ENCODE data around the gene ICE1.
"Not testable (repeated sequence)": the region's sequence is repeated elsewhere in the genome, so short reads cannot be mapped to it uniquely, and the experiment has no call there.

The ICE1 gene

DNA sequence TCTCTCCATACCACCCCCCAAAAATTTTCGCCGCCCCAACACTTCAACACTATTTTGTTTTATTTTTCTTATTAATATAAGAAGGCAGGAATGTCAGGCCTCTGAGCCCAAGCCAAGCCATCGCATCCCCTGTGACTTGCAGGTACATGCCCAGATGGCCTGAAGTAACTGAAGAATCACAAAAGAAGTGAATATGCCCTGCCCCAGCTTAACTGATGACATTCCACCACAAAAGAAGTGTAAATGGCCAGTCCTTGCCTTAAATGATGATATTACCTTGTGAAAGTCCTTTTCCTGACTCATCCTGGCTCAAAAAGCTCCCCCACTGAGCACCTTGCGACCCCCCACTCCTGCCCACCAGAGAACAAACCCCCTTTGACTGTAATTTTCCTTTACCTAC, 98.1 kb downstream of the ICE1 start:
- not testable (repeated sequence) for H3K9me3 ChIP-seq (ENCODE audit: control insufficient read depth in 2 of 2, low read length in 2 of 2); H3K27ac ChIP-seq (ENCODE audit: low read length); H3K36me3 ChIP-seq (ENCODE audit: control insufficient read depth in 2 of 2, insufficient read depth in 2 of 2, low read length in 2 of 2); H3K4me1 ChIP-seq (ENCODE audit: control insufficient read depth, insufficient read depth, low read length); H3K4me3 ChIP-seq (ENCODE audit: low read length in 2 of 2); H3K9ac ChIP-seq (ENCODE audit: low read length in 2 of 2); H3K27me3 ChIP-seq (ENCODE audit: control insufficient read depth in 1 of 2, insufficient read depth in 2 of 2, low read length in 2 of 2)

DNA sequence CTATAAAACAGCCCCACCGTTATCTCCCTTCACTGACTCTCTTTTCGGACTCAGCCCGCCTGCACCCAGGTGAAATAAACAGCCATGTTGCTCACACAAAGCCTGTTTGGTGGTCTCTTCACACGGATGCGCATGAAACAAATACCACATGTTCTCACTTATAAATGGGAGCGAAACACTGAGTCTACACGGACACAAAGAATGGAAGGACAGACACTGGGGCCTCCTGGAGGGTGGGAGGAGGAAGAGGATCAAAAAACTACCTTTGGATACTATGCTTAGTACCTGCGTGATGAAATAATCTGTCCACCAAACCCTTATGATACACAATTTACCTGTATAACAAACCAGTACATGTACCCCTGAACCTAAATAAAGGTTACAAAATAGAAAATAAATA, 98.6 kb downstream of the ICE1 start:
- H3K27me3 ChIP-seq (ENCODE audit: control insufficient read depth in 1 of 2, insufficient read depth in 2 of 2, low read length in 2 of 2): no peaks in the 10 kb centered on the region
- H3K9ac ChIP-seq (ENCODE audit: low read length in 2 of 2): no peak overlapping the region
- H3K4me1 ChIP-seq (ENCODE audit: control insufficient read depth, insufficient read depth, low read length): no peaks in the 10 kb centered on the region
- no peak overlapping the region for H3K27ac ChIP-seq (ENCODE audit: low read length)
- H3K9me3 ChIP-seq (ENCODE audit: control insufficient read depth in 2 of 2, low read length in 2 of 2): no peaks in the 10 kb centered on the region
- H3K36me3 ChIP-seq (ENCODE audit: control insufficient read depth in 2 of 2, insufficient read depth in 2 of 2, low read length in 2 of 2): no peaks in the 10 kb centered on the region
- H3K4me3 ChIP-seq (ENCODE audit: low read length in 2 of 2): no peak overlapping the region

DNA sequence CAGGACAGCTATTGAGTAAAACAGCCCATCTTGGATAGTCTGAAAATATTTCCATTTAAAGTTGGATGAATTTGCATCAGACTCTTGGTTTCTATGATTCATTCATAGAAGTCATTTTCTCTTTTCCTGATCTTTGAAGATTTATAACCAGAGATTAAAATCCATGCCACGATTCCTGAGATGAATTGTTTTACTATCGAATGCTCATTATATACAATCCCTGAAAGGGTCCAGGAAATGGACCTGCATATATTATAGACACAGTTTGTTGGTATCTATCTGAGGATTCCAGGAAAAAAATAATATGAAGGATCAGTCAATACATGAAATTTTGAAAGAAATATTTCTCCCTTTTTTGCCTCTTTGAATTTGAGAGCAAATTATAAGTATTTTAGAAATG, 99.0 kb downstream of the ICE1 start:
- Histone ChIP-seq H3K9ac (ENCODE audit: low read length in 2 of 2) (no peak overlapping the region), H3K27me3 (ENCODE audit: control insufficient read depth in 1 of 2, insufficient read depth in 2 of 2, low read length in 2 of 2) (no peaks in the 10 kb centered on the region), H3K4me1 (ENCODE audit: control insufficient read depth, insufficient read depth, low read length) (no peaks in the 10 kb centered on the region), H3K4me3 (ENCODE audit: low read length in 2 of 2) (no peak overlapping the region), H3K27ac (ENCODE audit: low read length) (no peak overlapping the region), H3K36me3 (ENCODE audit: control insufficient read depth in 2 of 2, insufficient read depth in 2 of 2, low read length in 2 of 2) (no peaks in the 10 kb centered on the region), H3K9me3 (ENCODE audit: control insufficient read depth in 2 of 2, low read length in 2 of 2) (no peaks in the 10 kb centered on the region)

DNA sequence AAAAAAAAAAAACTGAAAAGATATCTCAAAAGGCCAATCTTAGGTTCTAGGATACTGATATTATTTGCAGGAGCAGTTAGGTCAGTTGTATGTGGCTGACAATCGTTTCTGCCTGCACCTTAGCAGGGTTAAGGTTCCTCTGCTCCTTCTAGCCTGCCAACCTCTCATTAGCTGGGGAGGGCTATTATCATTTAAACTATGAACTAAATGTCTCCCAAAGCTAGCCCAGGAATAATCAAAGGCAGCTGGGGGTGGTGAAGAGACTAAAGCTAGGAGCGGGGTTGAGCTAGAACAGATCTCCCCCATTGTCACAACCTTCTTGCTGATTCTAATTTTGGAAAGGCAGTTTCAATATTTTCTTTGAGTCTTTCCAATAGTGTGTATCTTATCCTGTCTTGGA, 99.9 kb downstream of the ICE1 start:
- Histone ChIP-seq H3K4me3 (ENCODE audit: low read length in 2 of 2) (no peak overlapping the region), H3K27me3 (ENCODE audit: control insufficient read depth in 1 of 2, insufficient read depth in 2 of 2, low read length in 2 of 2) (no peaks in the 10 kb centered on the region), H3K27ac (ENCODE audit: low read length) (no peak overlapping the region), H3K9me3 (ENCODE audit: control insufficient read depth in 2 of 2, low read length in 2 of 2) (no peaks in the 10 kb centered on the region), H3K9ac (ENCODE audit: low read length in 2 of 2) (no peak overlapping the region), H3K4me1 (ENCODE audit: control insufficient read depth, insufficient read depth, low read length) (no peaks in the 10 kb centered on the region), H3K36me3 (ENCODE audit: control insufficient read depth in 2 of 2, insufficient read depth in 2 of 2, low read length in 2 of 2) (no peaks in the 10 kb centered on the region)

DNA sequence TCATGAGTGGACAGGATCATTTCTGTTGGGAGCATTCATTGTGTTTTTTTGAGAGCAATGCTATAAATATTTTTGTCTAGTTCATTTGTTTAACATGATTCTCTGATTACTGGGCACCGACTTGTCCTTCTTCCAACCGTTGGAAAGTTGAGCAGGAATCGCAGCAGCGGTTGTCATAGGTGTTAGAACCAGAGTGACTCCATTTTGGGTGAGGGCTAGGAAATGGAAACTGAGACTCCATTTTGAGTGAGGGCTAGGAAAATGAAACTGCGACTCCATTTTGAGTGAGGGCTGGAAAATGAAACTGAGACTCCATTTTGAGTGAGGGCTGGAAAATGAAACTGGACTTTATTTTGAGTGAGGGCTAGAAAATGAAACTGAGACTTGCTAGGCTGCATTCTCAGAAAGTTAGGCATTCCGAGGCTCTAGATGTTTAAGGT, 100.6 kb downstream of the ICE1 start:
- Histone ChIP-seq H3K27ac (ENCODE audit: low read length) (no peak overlapping the region), H3K4me3 (ENCODE audit: low read length in 2 of 2) (no peak overlapping the region), H3K4me1 (ENCODE audit: control insufficient read depth, insufficient read depth, low read length) (no peaks in the 10 kb centered on the region), H3K36me3 (ENCODE audit: control insufficient read depth in 2 of 2, insufficient read depth in 2 of 2, low read length in 2 of 2) (no peaks in the 10 kb centered on the region), H3K9me3 (ENCODE audit: control insufficient read depth in 2 of 2, low read length in 2 of 2) (no peaks in the 10 kb centered on the region), H3K27me3 (ENCODE audit: control insufficient read depth in 1 of 2, insufficient read depth in 2 of 2, low read length in 2 of 2) (no peaks in the 10 kb centered on the region), H3K9ac (ENCODE audit: low read length in 2 of 2) (no peak overlapping the region)

DNA sequence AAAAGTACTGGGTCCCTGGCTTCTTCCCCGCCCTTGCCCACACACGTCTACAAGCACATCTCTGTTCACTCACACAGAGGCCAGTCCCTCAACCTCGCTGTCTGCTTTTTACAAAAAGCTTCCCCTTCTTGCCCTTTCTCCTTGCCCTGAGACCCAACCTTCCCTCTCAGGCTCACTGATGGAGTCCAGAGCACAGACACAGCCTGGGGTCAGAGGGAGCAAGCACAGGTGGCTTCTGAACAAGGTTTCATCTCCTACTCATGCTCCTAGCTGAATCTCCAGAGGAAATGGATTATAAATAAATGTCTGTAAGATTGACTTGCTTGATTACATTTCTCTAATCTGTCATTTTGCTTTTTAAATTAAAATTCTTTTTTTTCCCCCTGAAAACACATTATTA, 101.8 kb downstream of the ICE1 start:
- Histone ChIP-seq H3K27ac (ENCODE audit: low read length) (no peak overlapping the region), H3K36me3 (ENCODE audit: control insufficient read depth in 2 of 2, insufficient read depth in 2 of 2, low read length in 2 of 2) (no peaks in the 10 kb centered on the region), H3K4me3 (ENCODE audit: low read length in 2 of 2) (no peak overlapping the region), H3K9ac (ENCODE audit: low read length in 2 of 2) (no peak overlapping the region), H3K9me3 (ENCODE audit: control insufficient read depth in 2 of 2, low read length in 2 of 2) (no peaks in the 10 kb centered on the region), H3K4me1 (ENCODE audit: control insufficient read depth, insufficient read depth, low read length) (no peaks in the 10 kb centered on the region), H3K27me3 (ENCODE audit: control insufficient read depth in 1 of 2, insufficient read depth in 2 of 2, low read length in 2 of 2) (no peaks in the 10 kb centered on the region)

DNA sequence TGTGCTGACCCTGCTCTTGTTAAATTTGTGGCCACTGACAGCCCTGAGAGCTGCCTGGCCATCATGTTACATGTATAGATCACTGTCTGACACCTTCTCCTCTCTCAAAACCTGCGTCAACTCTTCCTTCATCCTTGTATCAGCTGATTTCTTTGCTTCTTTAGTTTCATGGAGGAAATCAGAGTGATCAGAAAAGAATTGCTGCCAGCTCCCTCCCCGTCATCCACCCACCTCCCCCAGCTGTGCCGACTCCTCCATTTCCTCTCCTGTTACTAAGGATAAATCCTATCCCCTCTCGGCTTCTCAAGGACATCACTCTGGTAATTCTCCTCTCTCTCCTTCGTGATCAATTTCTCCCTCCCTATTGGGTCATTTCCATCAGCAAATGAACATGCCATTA, 108.9 kb downstream of the ICE1 start:
- Histone ChIP-seq H3K27ac (ENCODE audit: low read length) (no peak overlapping the region), H3K4me1 (ENCODE audit: control insufficient read depth, insufficient read depth, low read length) (no peaks in the 10 kb centered on the region), H3K27me3 (ENCODE audit: control insufficient read depth in 1 of 2, insufficient read depth in 2 of 2, low read length in 2 of 2) (no peaks in the 10 kb centered on the region), H3K9me3 (ENCODE audit: control insufficient read depth in 2 of 2, low read length in 2 of 2) (no peaks in the 10 kb centered on the region), H3K36me3 (ENCODE audit: control insufficient read depth in 2 of 2, insufficient read depth in 2 of 2, low read length in 2 of 2) (no peaks in the 10 kb centered on the region), H3K4me3 (ENCODE audit: low read length in 2 of 2) (no peak overlapping the region), H3K9ac (ENCODE audit: low read length in 2 of 2) (no peak overlapping the region)

DNA sequence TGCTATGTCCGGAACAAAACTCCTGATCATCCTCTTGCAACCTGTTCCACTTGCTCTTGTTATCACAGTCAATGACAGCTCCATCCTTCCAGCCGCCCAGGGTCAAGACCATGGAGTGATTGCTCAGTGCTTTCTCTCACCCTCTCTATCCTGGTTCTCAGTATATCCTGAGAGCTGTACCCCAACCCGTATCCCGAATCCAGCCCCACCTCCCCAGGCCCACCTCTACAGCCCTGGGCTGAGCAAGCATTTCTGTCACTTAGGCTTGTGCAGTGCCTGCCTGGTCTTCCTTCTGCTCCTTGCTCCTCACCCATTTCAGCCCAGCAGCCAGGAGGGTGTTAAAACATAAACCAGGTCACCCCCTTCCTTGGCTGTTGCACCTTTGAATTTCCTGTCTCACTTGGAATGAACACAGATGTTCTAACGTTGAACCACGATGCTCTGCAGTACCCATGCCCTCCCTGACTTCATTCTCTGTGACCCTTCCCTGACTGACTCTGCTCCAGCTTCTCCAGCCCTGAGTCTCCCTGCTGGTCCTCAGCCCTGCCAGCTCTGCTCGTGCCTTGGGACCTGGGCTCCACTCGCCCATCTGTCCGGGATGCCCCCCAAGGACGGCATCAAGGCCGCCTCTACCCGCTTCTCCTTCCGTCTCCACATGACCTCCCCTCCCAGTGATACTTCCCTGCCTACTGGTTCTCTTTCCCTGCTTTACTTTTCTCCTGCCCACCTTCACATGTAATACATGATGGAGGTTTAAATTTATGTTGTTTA, 110.0 kb downstream of the ICE1 start:
- Histone ChIP-seq H3K27me3 (ENCODE audit: control insufficient read depth in 1 of 2, insufficient read depth in 2 of 2, low read length in 2 of 2) (no peaks in the 10 kb centered on the region), H3K4me3 (ENCODE audit: low read length in 2 of 2) (no peak overlapping the region), H3K36me3 (ENCODE audit: control insufficient read depth in 2 of 2, insufficient read depth in 2 of 2, low read length in 2 of 2) (no peaks in the 10 kb centered on the region), H3K9ac (ENCODE audit: low read length in 2 of 2) (no peak overlapping the region), H3K9me3 (ENCODE audit: control insufficient read depth in 2 of 2, low read length in 2 of 2) (no peaks in the 10 kb centered on the region), H3K27ac (ENCODE audit: low read length) (no peak overlapping the region), H3K4me1 (ENCODE audit: control insufficient read depth, insufficient read depth, low read length) (no peaks in the 10 kb centered on the region)

DNA sequence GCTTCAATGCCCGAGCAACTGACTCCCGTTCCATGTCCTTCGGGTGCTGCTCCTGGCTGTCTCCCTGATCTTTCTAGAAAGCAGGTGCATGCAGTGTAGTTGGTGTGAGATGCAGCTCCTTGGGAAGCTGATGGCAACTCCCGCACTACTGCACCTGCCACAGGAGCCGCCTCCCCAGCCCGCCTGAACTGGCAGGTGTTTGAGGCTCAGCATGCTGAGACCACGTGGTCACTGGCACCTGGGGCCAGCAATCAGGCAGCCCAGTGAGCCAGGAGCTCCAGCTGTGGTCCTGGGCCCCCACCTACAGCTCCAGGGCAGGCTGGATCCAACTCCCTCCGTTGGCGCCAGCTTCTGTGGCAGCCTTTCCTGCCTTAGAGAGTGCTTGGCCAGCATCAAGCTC, 111.5 kb downstream of the ICE1 start:
- no peaks in the 10 kb centered on the region for H3K27me3 ChIP-seq (ENCODE audit: control insufficient read depth in 1 of 2, insufficient read depth in 2 of 2, low read length in 2 of 2)
- H3K9ac ChIP-seq (ENCODE audit: low read length in 2 of 2): no peak overlapping the region
- H3K27ac ChIP-seq (ENCODE audit: low read length): no peak overlapping the region
- H3K4me3 ChIP-seq (ENCODE audit: low read length in 2 of 2): no peak overlapping the region
- H3K36me3 ChIP-seq (ENCODE audit: control insufficient read depth in 2 of 2, insufficient read depth in 2 of 2, low read length in 2 of 2): no peaks in the 10 kb centered on the region
- no peaks in the 10 kb centered on the region for H3K9me3 ChIP-seq (ENCODE audit: control insufficient read depth in 2 of 2, low read length in 2 of 2)
- H3K4me1 ChIP-seq (ENCODE audit: control insufficient read depth, insufficient read depth, low read length): no peaks in the 10 kb centered on the region

DNA sequence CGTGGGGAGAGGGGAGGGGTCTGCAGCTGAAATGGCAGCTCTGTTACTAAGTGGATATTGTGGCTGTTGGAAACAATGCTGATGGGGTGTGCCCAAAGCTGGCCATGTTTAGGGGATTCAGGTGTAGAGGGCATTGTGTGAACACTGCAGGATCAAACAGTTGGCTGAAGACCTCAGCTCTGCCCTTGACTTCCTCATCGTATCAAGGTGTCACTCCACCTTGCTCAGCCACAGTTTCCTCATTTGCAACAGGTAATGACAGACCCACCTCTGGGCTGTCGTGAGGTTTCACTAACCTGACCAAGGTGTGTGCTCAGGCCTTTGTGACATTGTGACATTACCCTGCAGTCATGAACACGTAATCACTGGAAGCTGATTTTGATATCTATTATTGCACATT, 111.9 kb downstream of the ICE1 start:
- H3K9me3 ChIP-seq (ENCODE audit: control insufficient read depth in 2 of 2, low read length in 2 of 2): no peaks in the 10 kb centered on the region
- H3K36me3 ChIP-seq (ENCODE audit: control insufficient read depth in 2 of 2, insufficient read depth in 2 of 2, low read length in 2 of 2): no peaks in the 10 kb centered on the region
- H3K4me1 ChIP-seq (ENCODE audit: control insufficient read depth, insufficient read depth, low read length): no peaks in the 10 kb centered on the region
- no peaks in the 10 kb centered on the region for H3K27me3 ChIP-seq (ENCODE audit: control insufficient read depth in 1 of 2, insufficient read depth in 2 of 2, low read length in 2 of 2)
- no peak overlapping the region for H3K4me3 ChIP-seq (ENCODE audit: low read length in 2 of 2)
- H3K9ac ChIP-seq (ENCODE audit: low read length in 2 of 2): no peak overlapping the region
- no peak overlapping the region for H3K27ac ChIP-seq (ENCODE audit: low read length)

DNA sequence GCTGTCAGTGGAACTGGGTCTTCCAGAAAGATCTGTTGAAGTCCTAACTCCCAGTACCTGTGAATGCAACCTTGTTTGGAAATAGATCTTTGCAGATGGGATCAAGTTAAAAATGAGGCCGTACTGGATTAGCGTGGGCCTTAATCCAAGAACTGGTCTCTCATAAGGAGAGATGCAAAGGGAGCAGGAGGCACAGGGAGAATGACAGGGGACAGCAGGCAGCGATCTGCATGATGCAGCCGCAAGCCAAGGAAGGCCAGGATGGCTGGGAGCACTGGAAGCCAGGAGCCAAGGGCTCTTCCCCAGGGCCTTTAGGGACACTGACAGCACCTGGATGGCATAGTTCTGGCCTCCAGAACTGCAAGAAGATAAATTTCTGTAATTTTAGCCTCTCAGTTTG, 114.4 kb downstream of the ICE1 start:
- Histone ChIP-seq H3K4me1 (ENCODE audit: control insufficient read depth, insufficient read depth, low read length) (no peaks in the 10 kb centered on the region), H3K27ac (ENCODE audit: low read length) (no peak overlapping the region), H3K27me3 (ENCODE audit: control insufficient read depth in 1 of 2, insufficient read depth in 2 of 2, low read length in 2 of 2) (no peaks in the 10 kb centered on the region), H3K4me3 (ENCODE audit: low read length in 2 of 2) (no peak overlapping the region), H3K36me3 (ENCODE audit: control insufficient read depth in 2 of 2, insufficient read depth in 2 of 2, low read length in 2 of 2) (no peaks in the 10 kb centered on the region), H3K9ac (ENCODE audit: low read length in 2 of 2) (no peak overlapping the region), H3K9me3 (ENCODE audit: control insufficient read depth in 2 of 2, low read length in 2 of 2) (no peaks in the 10 kb centered on the region)

Data from stomach smooth muscle (tissue), 2 donors.